ENCODE results near the gene DHX32. TPM values are rescaled to one million over a fixed set of nuclear protein-coding genes. Genes with fewer than 3 reads are reported as not detected.

DHX32 gene
- total RNA-seq, 2 experiments from 2014 or later = 16.3 to 18.6 TPM

- H3K36me3 Mint-ChIP-seq = peaks cover 30% of the 10 kb centered on the region
- POLR2A ChIA-PET = no interaction called here
Observed at GRCh38 chr10:125815764-125816163, 65.3 kb downstream of the DHX32 start.

DNA sequence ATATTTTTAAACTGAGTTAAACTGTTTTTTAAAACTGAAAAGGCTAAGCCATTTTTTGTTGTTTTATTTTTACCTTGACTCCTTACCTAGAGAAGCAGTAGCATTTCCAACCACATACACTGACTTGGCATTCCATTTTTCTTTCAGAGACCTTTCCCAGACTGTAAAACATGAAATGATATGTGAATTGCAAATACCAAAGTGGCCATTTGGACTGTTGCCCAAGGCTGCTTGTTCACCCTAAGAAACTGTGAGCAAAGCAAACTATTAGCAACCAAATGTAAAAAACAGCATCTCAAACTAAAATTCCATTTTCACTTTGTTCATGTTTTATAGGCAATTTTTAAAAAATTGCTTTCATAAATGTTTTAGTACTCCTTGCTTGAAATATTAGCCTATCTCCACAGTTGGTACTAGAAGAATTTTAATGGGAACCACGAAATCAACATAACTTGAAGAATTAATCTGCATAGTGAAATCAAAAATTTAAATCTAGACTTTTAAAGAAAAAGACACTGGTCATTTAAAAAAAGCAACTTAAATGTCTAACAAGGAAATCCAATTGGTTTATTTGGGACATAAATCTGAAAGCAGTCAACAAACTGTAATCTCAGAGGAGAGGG lies 68.9 kb downstream of the DHX32 start:
- intact Hi-C loops (cut with micrococcal nuclease) = no loop called here
- Mint-ChIP-seq H3K27ac (no peak overlapping the region), H3K4me3 (no peak overlapping the region), H3K9me3 (no peaks in the 10 kb centered on the region), H3K27me3 (no peaks in the 10 kb centered on the region), H3K4me1 (ENCODE audit: low read depth) (no peaks in the 10 kb centered on the region), H3K36me3 (peaks cover 42% of the 10 kb centered on the region)
- ChIA-PET POLR2A (no interaction called here), CTCF (no interaction called here)
- DNase-seq = no peak

More at GRCh38 chr10:125815764-125816163, 65.3 kb downstream of the DHX32 start:
- DNase-seq = no peak
- intact Hi-C loops (cut with micrococcal nuclease) = no loop called here
- no peak overlapping the region for H3K4me3 Mint-ChIP-seq
- H3K27me3 Mint-ChIP-seq = no peaks in the 10 kb centered on the region
- CTCF ChIA-PET = no interaction called here
- peaks cover 2% of the 10 kb centered on the region for H3K4me1 Mint-ChIP-seq (ENCODE audit: low read depth)
- H3K27ac Mint-ChIP-seq = no peak overlapping the region
- H3K9me3 Mint-ChIP-seq = no peaks in the 10 kb centered on the region

DNA sequence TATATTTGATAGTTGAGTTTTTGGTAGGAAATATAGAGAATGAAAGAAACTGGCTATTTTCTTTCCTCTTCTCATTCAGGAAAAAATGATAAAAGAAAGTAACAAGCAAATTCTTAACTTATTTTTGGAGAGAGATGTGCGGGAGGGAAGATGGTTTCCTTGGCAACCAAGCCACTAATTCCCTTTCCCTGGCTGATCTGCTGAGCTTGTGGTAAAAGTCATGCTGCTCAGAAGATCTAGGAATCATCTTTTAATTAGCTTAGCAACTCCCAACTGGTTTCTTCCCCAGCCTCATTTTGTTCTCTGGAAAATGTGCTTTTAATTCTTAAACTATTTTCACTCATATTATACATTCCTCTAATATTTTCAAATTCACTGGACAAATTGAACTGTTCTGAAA lies 69.8 kb downstream of the DHX32 start:
- no peak for DNase-seq
- ChIA-PET POLR2A (interaction anchor here (1.1 kb wide), 1 partner anchor 11 kb away, joined by 3 read pairs; the partner anchor contains the start of gene UROS), CTCF (no interaction called here)
- H3K27ac Mint-ChIP-seq = no peak overlapping the region
- H3K9me3 Mint-ChIP-seq = no peaks in the 10 kb centered on the region
- no peaks in the 10 kb centered on the region for H3K4me1 Mint-ChIP-seq (ENCODE audit: low read depth)
- H3K36me3 Mint-ChIP-seq = peaks cover 48% of the 10 kb centered on the region
- intact Hi-C loops (cut with micrococcal nuclease) = no loop called here
- H3K27me3 Mint-ChIP-seq = no peaks in the 10 kb centered on the region
- no peak overlapping the region for H3K4me3 Mint-ChIP-seq

- POLR2A ChIA-PET = no interaction called here
- H3K27me3 Mint-ChIP-seq = no peaks in the 10 kb centered on the region
- peaks cover 34% of the 10 kb centered on the region for H3K36me3 Mint-ChIP-seq
- H3K9me3 Mint-ChIP-seq = no peaks in the 10 kb centered on the region
- no peak overlapping the region for H3K27ac Mint-ChIP-seq
- H3K4me1 Mint-ChIP-seq (ENCODE audit: low read depth) = no peaks in the 10 kb centered on the region
- no peak for DNase-seq
- H3K4me3 Mint-ChIP-seq = no peak overlapping the region
- intact Hi-C loops (cut with micrococcal nuclease) = no loop called here
- CTCF ChIA-PET = no interaction called here
Observed at GRCh38 chr10:125808047-125808446, 73.0 kb downstream of the DHX32 start.

DNA sequence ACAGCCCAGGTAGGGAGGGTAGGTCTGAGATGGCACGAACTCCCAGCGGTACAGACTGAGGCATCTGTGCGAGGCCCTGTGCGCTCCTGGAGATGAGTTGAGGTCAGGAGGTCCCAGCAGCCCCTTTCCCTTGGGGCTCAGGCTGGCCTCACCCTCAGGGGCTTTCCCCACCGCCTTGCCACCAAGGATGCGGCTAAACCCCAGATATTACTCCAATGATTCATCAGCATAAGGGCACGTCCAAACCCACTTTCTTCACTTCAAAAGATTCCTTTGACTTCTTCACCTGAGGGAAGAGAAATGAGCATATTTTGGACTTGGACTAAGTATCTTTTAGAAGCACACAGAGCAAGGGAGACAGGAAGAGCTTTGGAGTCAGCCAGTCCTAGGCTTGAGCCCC lies 78.4 kb downstream of the DHX32 start:
- H3K27ac Mint-ChIP-seq = no peak overlapping the region
- intact Hi-C loops (cut with micrococcal nuclease) = no loop called here
- ChIA-PET CTCF (no interaction called here), POLR2A (no interaction called here)
- no peak for DNase-seq
- no peaks in the 10 kb centered on the region for H3K9me3 Mint-ChIP-seq
- peaks cover 17% of the 10 kb centered on the region for H3K36me3 Mint-ChIP-seq
- no peaks in the 10 kb centered on the region for H3K4me1 Mint-ChIP-seq (ENCODE audit: low read depth)
- no peak overlapping the region for H3K4me3 Mint-ChIP-seq
- no peaks in the 10 kb centered on the region for H3K27me3 Mint-ChIP-seq

DNA sequence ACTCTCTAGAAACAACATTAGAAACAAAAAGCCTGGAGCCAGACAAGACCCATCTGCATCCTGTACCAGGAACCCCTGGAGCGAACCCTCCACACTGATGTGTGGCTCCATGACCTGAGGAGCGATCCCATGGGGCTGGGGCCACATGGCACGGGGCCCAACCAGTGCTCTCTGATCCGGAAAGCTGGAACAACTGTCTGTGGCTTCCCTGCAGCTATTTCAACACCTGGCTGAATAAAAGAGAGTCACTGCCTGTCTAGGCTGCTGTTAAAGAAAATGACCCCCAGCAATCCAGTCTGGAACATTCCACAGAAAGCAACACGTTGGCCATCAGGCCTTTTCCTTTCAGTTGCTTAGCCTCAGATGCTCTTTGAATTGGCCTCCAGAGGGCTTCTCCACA lies 79.0 kb downstream of the DHX32 start:
- Mint-ChIP-seq H3K9me3 (no peaks in the 10 kb centered on the region), H3K4me3 (no peak overlapping the region), H3K36me3 (peaks cover 15% of the 10 kb centered on the region), H3K27ac (no peak overlapping the region), H3K27me3 (no peaks in the 10 kb centered on the region), H3K4me1 (ENCODE audit: low read depth) (no peaks in the 10 kb centered on the region)
- no peak for DNase-seq
- CTCF ChIA-PET = no interaction called here
- intact Hi-C loops (cut with micrococcal nuclease) = no loop called here
- POLR2A ChIA-PET = no interaction called here

GRCh38 chr10:125801574-125801973 lies 79.5 kb downstream of the DHX32 start:
- intact Hi-C loops (cut with micrococcal nuclease) = no loop called here
- no peak overlapping the region for H3K27ac Mint-ChIP-seq
- POLR2A ChIA-PET = no interaction called here

GRCh38 chr10:125799451-125800182 lies 81.5 kb downstream of the DHX32 start:
- no peak overlapping the region for H3K4me3 Mint-ChIP-seq
- H3K27ac Mint-ChIP-seq = no peak overlapping the region
- intact Hi-C loops (cut with micrococcal nuclease) = no loop called here
- H3K36me3 Mint-ChIP-seq = peaks cover 8% of the 10 kb centered on the region
- POLR2A ChIA-PET = no interaction called here
- CTCF ChIA-PET = no interaction called here
- no peaks in the 10 kb centered on the region for H3K27me3 Mint-ChIP-seq
- H3K4me1 Mint-ChIP-seq (ENCODE audit: low read depth) = no peaks in the 10 kb centered on the region
- DNase-seq = no peak
- no peaks in the 10 kb centered on the region for H3K9me3 Mint-ChIP-seq

More at GRCh38 chr10:125801574-125801973, 79.5 kb downstream of the DHX32 start:
- Mint-ChIP-seq H3K4me1 (ENCODE audit: low read depth) (no peaks in the 10 kb centered on the region), H3K36me3 (peaks cover 13% of the 10 kb centered on the region), H3K9me3 (no peaks in the 10 kb centered on the region), H3K27me3 (no peaks in the 10 kb centered on the region), H3K4me3 (no peak overlapping the region)
- CTCF ChIA-PET = no interaction called here
- no peak for DNase-seq

DNA sequence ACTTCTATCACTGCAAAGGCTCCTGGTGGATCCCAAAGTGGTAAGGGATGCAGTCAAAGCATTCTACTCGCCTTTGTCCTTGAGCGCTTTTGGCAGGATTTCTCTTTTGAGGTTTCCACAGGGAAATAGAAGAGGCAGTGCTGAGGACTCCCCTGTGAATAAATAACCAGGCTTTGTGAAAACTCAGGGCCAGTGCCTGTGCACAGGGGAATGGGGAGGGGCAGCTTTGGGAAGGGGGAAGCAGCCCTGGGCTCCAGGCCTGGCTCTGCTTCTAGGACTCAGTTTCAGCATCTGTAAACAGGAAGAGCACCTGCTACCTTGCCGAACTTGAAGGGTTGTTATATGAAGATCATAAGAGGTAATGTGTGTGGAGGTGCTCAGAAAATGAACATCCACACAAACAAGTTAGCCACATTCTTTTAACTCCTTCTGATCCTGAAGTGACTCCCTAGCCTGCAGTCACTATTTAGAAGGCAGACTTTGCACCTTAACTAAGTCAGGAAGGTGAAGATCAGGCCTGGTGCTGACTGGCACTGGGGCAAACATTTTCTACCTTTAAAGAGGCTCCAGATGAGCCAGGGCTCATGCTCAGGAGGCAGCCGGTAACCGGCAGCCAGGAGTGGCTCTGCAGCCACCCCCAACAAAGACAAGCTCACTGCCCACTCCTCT lies 83.0 kb downstream of the DHX32 start:
- Mint-ChIP-seq H3K4me1 (ENCODE audit: low read depth) (no peaks in the 10 kb centered on the region), H3K4me3 (no peak overlapping the region), H3K36me3 (peaks cover 15% of the 10 kb centered on the region), H3K9me3 (no peaks in the 10 kb centered on the region), H3K27ac (no peak overlapping the region), H3K27me3 (no peaks in the 10 kb centered on the region)
- DNase-seq = no peak
- intact Hi-C loops (cut with micrococcal nuclease) = no loop called here
- ChIA-PET POLR2A (no interaction called here), CTCF (no interaction called here)

GRCh38 chr10:125797424-125797823 lies 83.7 kb downstream of the DHX32 start:
- Mint-ChIP-seq H3K9me3 (no peaks in the 10 kb centered on the region), H3K4me1 (ENCODE audit: low read depth) (no peaks in the 10 kb centered on the region), H3K27me3 (no peaks in the 10 kb centered on the region), H3K36me3 (peaks cover 20% of the 10 kb centered on the region), H3K4me3 (no peak overlapping the region), H3K27ac (no peak overlapping the region)
- intact Hi-C loops (cut with micrococcal nuclease) = no loop called here
- ChIA-PET POLR2A (no interaction called here), CTCF (interaction anchor here (0.7 to 0.9 kb wide), 2 partner anchors 31 to 758 kb away, joined by 3 read pairs; no protein-coding TSS in a partner anchor)
- no peak for DNase-seq

- intact Hi-C loops (cut with micrococcal nuclease) = no loop called here
- Mint-ChIP-seq H3K27ac (no peak overlapping the region), H3K4me1 (ENCODE audit: low read depth) (no peaks in the 10 kb centered on the region), H3K27me3 (no peaks in the 10 kb centered on the region), H3K4me3 (no peak overlapping the region), H3K9me3 (no peaks in the 10 kb centered on the region), H3K36me3 (peaks cover 24% of the 10 kb centered on the region)
- no peak for DNase-seq
- CTCF ChIA-PET = interaction anchor here (0.5 kb wide), 1 partner anchor 36 kb away, joined by 3 read pairs; no protein-coding TSS in a partner anchor
- POLR2A ChIA-PET = no interaction called here
Observed at GRCh38 chr10:125795637-125796190, 85.4 kb downstream of the DHX32 start.

DNA sequence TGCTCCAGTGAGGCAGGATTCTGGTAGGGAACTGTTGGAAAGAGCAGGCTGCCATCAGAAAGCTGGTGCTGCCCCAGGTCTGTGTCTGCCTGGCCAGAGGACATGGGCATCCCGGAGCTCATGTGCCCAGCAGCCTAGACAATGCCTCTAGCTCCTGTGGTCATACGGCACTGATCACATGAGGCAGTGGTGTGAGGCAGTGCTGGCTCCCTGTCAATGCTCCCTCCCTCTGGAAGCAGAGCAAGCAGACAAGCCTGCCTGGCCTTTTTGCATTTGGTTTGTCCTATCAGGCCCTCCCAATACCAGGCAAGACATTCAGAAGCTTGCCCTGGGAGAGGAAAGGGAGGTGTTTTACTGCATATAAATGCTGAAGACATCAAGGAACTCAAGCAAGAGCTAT lies 86.0 kb downstream of the DHX32 start:
- Mint-ChIP-seq H3K4me3 (no peak overlapping the region), H3K27me3 (no peaks in the 10 kb centered on the region), H3K4me1 (ENCODE audit: low read depth) (no peaks in the 10 kb centered on the region), H3K36me3 (peaks cover 24% of the 10 kb centered on the region), H3K9me3 (no peaks in the 10 kb centered on the region), H3K27ac (no peak overlapping the region)
- ChIA-PET CTCF (interaction anchor here (0.5 kb wide), 1 partner anchor 36 kb away, joined by 3 read pairs; no protein-coding TSS in a partner anchor), POLR2A (no interaction called here)
- no peak for DNase-seq
- intact Hi-C loops (cut with micrococcal nuclease) = no loop called here

All from activated CD4-positive, alpha-beta memory T cell treated with anti-CD3 and anti-CD28 coated beads for 36 hours (primary cell).